NCI-H345 treated with DMSO at 0.1 percent for 48 hours (cell line): ENCODE measurements around the gene TM4SF4.
A peak's percentile ranks its signal among the peaks of the same experiment; 100 is the strongest.

Experiments
- DNase-seq: peaks from one replicate; lab custom pipeline; 2025; ENCODE audit not compliant: unreplicated experiment; lab: John Stamatoyannopoulos, UW

Gene TM4SF4

GRCh38 chr3:149509526-149509925 lies 35.0 kb downstream of the TM4SF4 start:
- no peak for DNase-seq

- DNase-seq, result no peak
Observed at GRCh38 chr3:149510480-149510879, 36.0 kb downstream of the TM4SF4 start.

- DNase-seq, result no peak
Observed at GRCh38 chr3:149511040-149511626, 36.6 kb downstream of the TM4SF4 start.

GRCh38 chr3:149512073-149512782 lies 37.7 kb downstream of the TM4SF4 start:
- peak; percentile 27 for DNase-seq

GRCh38 chr3:149514471-149514870 lies 40.0 kb downstream of the TM4SF4 start:
- DNase-seq, result no peak

- no peak for DNase-seq
Observed at GRCh38 chr3:149515249-149515648, 40.8 kb downstream of the TM4SF4 start.

GRCh38 chr3:149516920-149517319 lies 42.4 kb downstream of the TM4SF4 start:
- no peak for DNase-seq

- DNase-seq, result no peak
Observed at GRCh38 chr3:149519912-149520311, 45.4 kb downstream of the TM4SF4 start.

GRCh38 chr3:149523512-149524299 lies 49.2 kb downstream of the TM4SF4 start:
- DNase-seq, result no peak

- DNase-seq, result peak; percentile 21
Observed at GRCh38 chr3:149527531-149528339, 53.2 kb downstream of the TM4SF4 start.

- DNase-seq, result no peak
Observed at GRCh38 chr3:149528340-149528650, 53.8 kb downstream of the TM4SF4 start.

GRCh38 chr3:149529099-149529498 lies 54.6 kb downstream of the TM4SF4 start:
- no peak for DNase-seq

GRCh38 chr3:149532489-149533180 lies 58.1 kb downstream of the TM4SF4 start:
- no peak for DNase-seq

GRCh38 chr3:149534082-149534481 lies 59.6 kb downstream of the TM4SF4 start:
- no peak for DNase-seq

- peak; percentile 73 for DNase-seq
Observed at GRCh38 chr3:149534671-149535332, 60.3 kb downstream of the TM4SF4 start.

- DNase-seq, result peak; percentile 49
Observed at GRCh38 chr3:149535333-149535685, 60.8 kb downstream of the TM4SF4 start.

GRCh38 chr3:149536429-149536828 lies 61.9 kb downstream of the TM4SF4 start:
- no peak for DNase-seq

- DNase-seq, result no peak
Observed at GRCh38 chr3:149538371-149538770, 63.9 kb downstream of the TM4SF4 start.

GRCh38 chr3:149541091-149541491 lies 66.6 kb downstream of the TM4SF4 start:
- no peak for DNase-seq
